OCI-LY7 (cell line): Measurements from ENCODE around the gene ZNF75A.

Experiments used
- EZH2phosphoT487 ChIP-seq: fragments of 200-600 bp; sonication (generic); IDR thresholded peaks from 2 replicates; pipeline ENCODE4 v1.6.1; 2018; ENCODE audit warnings: low read depth, borderline replicate concordance, mild to moderate bottlenecking, mixed run types, antibody characterized with exemption, low read length, moderate library complexity, mixed read lengths
- TF ChIP-seq, protein P1 (sequence below): fragments of 200-600 bp; sonication (generic); conservative IDR thresholded peaks from 2 replicates; pipeline ENCODE4 v1.5.1; 2014; ENCODE audit warnings: mild to moderate bottlenecking, antibody characterized with exemption, low read length, moderate library complexity, mixed read lengths

DNA sequence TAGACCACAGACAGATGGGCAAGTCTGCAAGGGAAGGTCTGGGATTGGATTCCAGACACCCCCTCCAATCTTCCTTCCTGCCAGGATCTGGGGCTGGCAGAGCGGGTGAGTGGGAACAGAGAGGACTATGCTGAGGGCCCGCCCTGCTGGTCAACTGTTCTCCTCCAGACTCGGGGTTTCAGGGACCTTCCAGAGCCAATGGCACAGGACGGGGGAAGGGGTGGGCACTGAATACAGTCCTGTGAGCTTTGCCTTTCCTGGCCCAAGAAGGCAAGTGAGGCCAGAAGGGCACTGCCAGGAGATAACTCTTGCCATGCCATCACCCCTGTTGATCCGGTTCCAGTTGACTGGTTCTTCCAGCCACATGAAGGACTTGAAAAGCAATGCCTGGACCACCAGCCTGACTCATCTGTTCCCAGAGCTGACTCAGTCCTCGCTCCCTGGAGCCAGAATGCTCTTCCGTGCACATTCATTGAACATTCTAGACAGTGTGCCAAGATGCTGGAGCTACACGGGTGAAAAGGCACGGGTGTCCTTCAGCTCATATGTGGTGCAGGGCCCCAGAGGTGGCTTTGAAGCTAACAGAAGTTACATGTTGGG lies 48.3 kb upstream of the ZNF75A start:
- TF ChIP-seq, protein P1, sequence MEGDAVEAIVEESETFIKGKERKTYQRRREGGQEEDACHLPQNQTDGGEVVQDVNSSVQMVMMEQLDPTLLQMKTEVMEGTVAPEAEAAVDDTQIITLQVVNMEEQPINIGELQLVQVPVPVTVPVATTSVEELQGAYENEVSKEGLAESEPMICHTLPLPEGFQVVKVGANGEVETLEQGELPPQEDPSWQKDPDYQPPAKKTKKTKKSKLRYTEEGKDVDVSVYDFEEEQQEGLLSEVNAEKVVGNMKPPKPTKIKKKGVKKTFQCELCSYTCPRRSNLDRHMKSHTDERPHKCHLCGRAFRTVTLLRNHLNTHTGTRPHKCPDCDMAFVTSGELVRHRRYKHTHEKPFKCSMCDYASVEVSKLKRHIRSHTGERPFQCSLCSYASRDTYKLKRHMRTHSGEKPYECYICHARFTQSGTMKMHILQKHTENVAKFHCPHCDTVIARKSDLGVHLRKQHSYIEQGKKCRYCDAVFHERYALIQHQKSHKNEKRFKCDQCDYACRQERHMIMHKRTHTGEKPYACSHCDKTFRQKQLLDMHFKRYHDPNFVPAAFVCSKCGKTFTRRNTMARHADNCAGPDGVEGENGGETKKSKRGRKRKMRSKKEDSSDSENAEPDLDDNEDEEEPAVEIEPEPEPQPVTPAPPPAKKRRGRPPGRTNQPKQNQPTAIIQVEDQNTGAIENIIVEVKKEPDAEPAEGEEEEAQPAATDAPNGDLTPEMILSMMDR = no peak
- no peak for TF ChIP-seq EZH2phosphoT487
